ENCODE results near the gene SMCHD1.

SMCHD1 gene

GRCh38 chr18:2714140-2714539 lies 58.6 kb downstream of the SMCHD1 start:
- no peak for TF ChIP-seq TAF1 (IDR thresholded peaks at IDR 0.05; ENCODE audit: borderline replicate concordance, insufficient read depth, low read length)
- TF ChIP-seq POLR2AphosphoS5 (IDR thresholded peaks at IDR 0.05; ENCODE audit: low read depth, low read length) = no peak
- no peak for TF ChIP-seq FOXP2 (optimal IDR thresholded peaks at IDR 0.05; ENCODE audit: borderline replicate concordance, extremely low read depth, extremely low read length, insufficient read depth)
- TF ChIP-seq SIN3A (IDR thresholded peaks at IDR 0.05; ENCODE audit: borderline replicate concordance, insufficient read depth, low read length) = no peak
- TF ChIP-seq REST (IDR thresholded peaks at IDR 0.05; ENCODE audit: insufficient read depth in 1 of 2, low read depth in 2 of 2, low read length in 2 of 2) = no peak

- TF ChIP-seq POLR2AphosphoS5 (IDR thresholded peaks at IDR 0.05; ENCODE audit: low read depth, low read length) = no peak
- no peak for TF ChIP-seq TAF1 (IDR thresholded peaks at IDR 0.05; ENCODE audit: borderline replicate concordance, insufficient read depth, low read length)
- TF ChIP-seq FOXP2 (optimal IDR thresholded peaks at IDR 0.05; ENCODE audit: borderline replicate concordance, extremely low read depth, extremely low read length, insufficient read depth) = no peak
Observed at GRCh38 chr18:2715990-2716389, 60.5 kb downstream of the SMCHD1 start.

- no peak for TF ChIP-seq TAF1 (IDR thresholded peaks at IDR 0.05; ENCODE audit: borderline replicate concordance, insufficient read depth, low read length)
- no peak for TF ChIP-seq REST (IDR thresholded peaks at IDR 0.05; ENCODE audit: insufficient read depth in 1 of 2, low read depth in 2 of 2, low read length in 2 of 2)
- no peak for TF ChIP-seq SIN3A (IDR thresholded peaks at IDR 0.05; ENCODE audit: borderline replicate concordance, insufficient read depth, low read length)
- TF ChIP-seq POLR2AphosphoS5 (IDR thresholded peaks at IDR 0.05; ENCODE audit: low read depth, low read length) = no peak
- no peak for TF ChIP-seq FOXP2 (optimal IDR thresholded peaks at IDR 0.05; ENCODE audit: borderline replicate concordance, extremely low read depth, extremely low read length, insufficient read depth)
Observed at GRCh38 chr18:2716394-2717326, 61.1 kb downstream of the SMCHD1 start.

- TF ChIP-seq SIN3A (IDR thresholded peaks at IDR 0.05; ENCODE audit: borderline replicate concordance, insufficient read depth, low read length) (no peak), FOXP2 (optimal IDR thresholded peaks at IDR 0.05; ENCODE audit: borderline replicate concordance, extremely low read depth, extremely low read length, insufficient read depth) (no peak), TAF1 (IDR thresholded peaks at IDR 0.05; ENCODE audit: borderline replicate concordance, insufficient read depth, low read length) (no peak), POLR2AphosphoS5 (IDR thresholded peaks at IDR 0.05; ENCODE audit: low read depth, low read length) (no peak), REST (IDR thresholded peaks at IDR 0.05; ENCODE audit: insufficient read depth in 1 of 2, low read depth in 2 of 2, low read length in 2 of 2) (no peak)
Observed at GRCh38 chr18:2717407-2717806, 61.9 kb downstream of the SMCHD1 start.

- no peak for TF ChIP-seq REST (IDR thresholded peaks at IDR 0.05; ENCODE audit: insufficient read depth in 1 of 2, low read depth in 2 of 2, low read length in 2 of 2)
- no peak for TF ChIP-seq TAF1 (IDR thresholded peaks at IDR 0.05; ENCODE audit: borderline replicate concordance, insufficient read depth, low read length)
- no peak for TF ChIP-seq SIN3A (IDR thresholded peaks at IDR 0.05; ENCODE audit: borderline replicate concordance, insufficient read depth, low read length)
- TF ChIP-seq POLR2AphosphoS5 (IDR thresholded peaks at IDR 0.05; ENCODE audit: low read depth, low read length) = no peak
- no peak for TF ChIP-seq FOXP2 (optimal IDR thresholded peaks at IDR 0.05; ENCODE audit: borderline replicate concordance, extremely low read depth, extremely low read length, insufficient read depth)
Observed at GRCh38 chr18:2719040-2719439, 63.5 kb downstream of the SMCHD1 start.

Data from PFSK-1 (cell line).